Activated CD4-positive, alpha-beta memory T cell treated with anti-CD3 and anti-CD28 coated beads for 36 hours (primary cell): ENCODE results near the gene SART1. TPM values are rescaled to one million over a fixed set of nuclear protein-coding genes. Genes with fewer than 3 reads are reported as not detected.

ENCODE experiments used
- CTCF ChIA-PET: fragments of 350-600 bp; sonication (Branson Sonifier 250); formaldehyde crosslinking; loops from one replicate; lab custom pipeline; 2021; ENCODE audit warnings: antibody characterized with exemption, inconsistent platforms; lab: Charles Lee
- POLR2A ChIA-PET: fragments of 350-600 bp; sonication (Branson Sonifier 250); formaldehyde crosslinking; loops from one replicate; lab custom pipeline; 2021; ENCODE audit warnings: antibody characterized with exemption; lab: Charles Lee
- DNase-seq: peaks from one replicate; pipeline ENCODE4 v3.0.0-alpha.2; 2020
- H3K27ac Mint-ChIP-seq: one replicate; pipeline ENCODE4 v1.8.0; 2021; ENCODE audit warnings: mixed read lengths
- H3K27me3 Mint-ChIP-seq: one replicate; pipeline ENCODE4 v1.8.0; 2021; ENCODE audit warnings: mixed read lengths
- H3K36me3 Mint-ChIP-seq: one replicate; pipeline ENCODE4 v1.8.0; 2021; ENCODE audit warnings: mixed read lengths
- H3K4me1 Mint-ChIP-seq: one replicate; pipeline ENCODE4 v1.8.0; 2021; ENCODE audit warnings: low read depth, mixed read lengths
- H3K4me3 Mint-ChIP-seq: one replicate; pipeline ENCODE4 v1.8.0; 2021; ENCODE audit warnings: mild to moderate bottlenecking, mixed read lengths
- H3K9me3 Mint-ChIP-seq: one replicate; pipeline ENCODE4 v1.8.0; 2021; ENCODE audit warnings: mixed read lengths
- intact Hi-C: fragments of 100-400 bp; cut with micrococcal nuclease; formaldehyde crosslinking; loops from one replicate; pipeline ENCODE4 v1.15.1; 2023
- total RNA-seq, 2 experiments: library from RNA; stranded (reverse); gene quantifications; one replicate each; pipeline ENCODE4 v1.2.3, GENCODE V29; 2021

SART1 gene
- 10 to 100 TPM; 59.1 to 60.5 TPM for total RNA-seq

DNA sequence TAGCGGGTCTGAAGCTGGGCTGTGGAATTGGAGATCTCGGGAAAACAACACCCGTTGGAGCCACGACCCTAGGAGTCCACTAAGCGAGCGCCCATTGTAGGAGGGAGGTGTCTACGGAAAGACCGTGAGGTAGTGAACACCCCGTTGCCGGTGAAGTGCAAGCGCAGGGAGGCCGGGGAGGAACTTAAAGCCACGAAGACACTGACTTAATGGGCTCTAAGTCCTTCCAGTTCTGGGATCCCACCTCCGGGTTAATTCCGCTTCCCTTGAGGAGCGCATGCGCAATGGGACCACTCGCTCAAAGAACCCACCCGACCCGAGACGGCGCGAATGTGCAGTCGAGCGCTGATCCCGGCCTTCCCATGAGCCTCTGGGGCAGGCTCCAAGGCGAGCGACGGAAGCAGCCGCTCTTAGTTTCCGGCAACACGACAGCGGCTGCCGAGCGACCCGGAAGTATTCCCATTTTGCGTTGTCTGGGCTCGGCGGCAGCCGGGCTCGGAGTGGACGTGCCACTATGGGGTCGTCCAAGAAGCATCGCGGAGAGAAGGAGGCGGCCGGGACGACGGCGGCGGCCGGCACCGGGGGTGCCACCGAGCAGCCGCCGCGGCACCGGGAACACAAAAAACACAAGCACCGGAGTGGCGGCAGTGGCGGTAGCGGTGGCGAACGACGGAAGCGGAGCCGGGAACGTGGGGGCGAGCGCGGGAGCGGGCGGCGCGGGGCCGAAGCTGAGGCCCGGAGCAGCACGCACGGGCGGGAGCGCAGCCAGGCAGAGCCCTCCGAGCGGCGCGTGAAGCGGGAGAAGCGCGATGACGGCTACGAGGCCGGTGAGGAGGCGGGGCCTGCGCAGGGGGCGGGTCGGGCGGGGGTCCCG is at the start of gene SART1:
Gene SART1, plus strand, starts transcription at position 468 of the 874 bp plus-strand sequence. Its CDS starts 47 bp downstream, at position 515.
- Mint-ChIP-seq H3K4me3 (peak within 1 kb of the TSS; percentile 95), H3K4me1 (peaks cover 42% of the 10 kb centered on the region), H3K9me3 (no peaks in the 10 kb centered on the region), H3K27ac (peak within 1 kb of the TSS; percentile 94), H3K27me3 (no peaks in the 10 kb centered on the region), H3K36me3 (peaks cover 29% of the 10 kb centered on the region)
- intact Hi-C loops, result loop anchor here (1.0 to 2.0 kb wide), 4 partner anchors 41 to 101 kb away; partner anchors contain the start of genes BANF1, C11orf68, DRAP1 and EIF1AD
- CTCF ChIA-PET, result interaction anchor here (1.3 to 6.7 kb wide), 3 partner anchors 73 to 102 kb away, joined by 4 to 39 read pairs (median 14); partner anchors contain the start of genes FIBP and MUS81
- POLR2A ChIA-PET, result interaction anchor here (0.9 to 2.2 kb wide), 11 partner anchors 10 to 129 kb away, joined by 3 to 21 read pairs (median 3); partner anchors contain the start of genes BANF1, CCDC85B, EIF1AD and FIBP
- DNase-seq, result peak; percentile 98

- DNase-seq, result peak; percentile 28
- H3K4me3 Mint-ChIP-seq, result no peak overlapping the region
- peaks cover 23% of the 10 kb centered on the region for H3K4me1 Mint-ChIP-seq
- intact Hi-C loops, result no loop called here
- no peak overlapping the region for H3K27ac Mint-ChIP-seq
- POLR2A ChIA-PET, result interaction anchor here (0.9 kb wide), 1 partner anchor 49 kb away, joined by 3 read pairs; the partner anchor contains the start of gene SART1
- CTCF ChIA-PET, result interaction anchor here (0.8 kb wide), 1 partner anchor 11 kb away, joined by 3 read pairs; no protein-coding TSS in a partner anchor
- H3K27me3 Mint-ChIP-seq, result peaks cover 7% of the 10 kb centered on the region
- no peaks in the 10 kb centered on the region for H3K9me3 Mint-ChIP-seq
- peaks cover 5% of the 10 kb centered on the region for H3K36me3 Mint-ChIP-seq
Measured at GRCh38 chr11:65912845-65913244, 48.7 kb upstream of the SART1 start.

DNA sequence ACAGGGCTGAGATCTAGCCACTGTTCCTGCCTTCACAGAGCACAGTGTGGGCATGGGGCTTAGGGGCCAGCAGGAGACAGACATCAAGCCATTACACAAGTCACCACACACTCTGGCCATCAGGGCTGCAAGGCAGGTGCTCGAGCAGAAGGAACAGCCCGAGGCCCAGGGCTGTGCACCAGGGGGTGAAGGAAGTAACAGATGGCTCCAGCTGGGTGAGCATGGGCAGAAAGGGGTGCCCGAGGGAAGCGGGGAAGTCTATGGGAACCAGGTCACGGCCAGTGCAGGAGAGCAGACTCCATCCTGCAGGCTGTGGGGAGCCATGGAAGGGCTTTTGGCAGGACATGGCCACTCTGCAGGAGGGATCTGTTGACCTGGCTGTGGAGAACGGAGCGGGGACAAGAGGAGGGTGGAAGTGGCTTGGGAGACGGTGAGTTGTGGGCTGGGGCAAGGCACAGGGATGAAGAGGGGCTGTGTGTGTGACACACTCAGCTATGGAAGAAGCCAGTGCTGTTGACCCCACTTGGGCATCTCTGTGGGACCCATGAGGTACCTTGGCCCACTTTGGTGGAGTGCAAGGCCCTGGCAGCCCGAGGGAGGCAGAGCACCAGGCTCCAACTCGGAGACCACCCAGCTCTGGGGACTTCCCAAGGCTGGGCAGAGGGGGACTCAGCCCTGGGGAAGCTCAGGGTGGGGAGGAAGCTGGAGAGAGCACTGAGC is 46.3 kb upstream of the SART1 start:
- intact Hi-C loops, result loop anchor here (5.0 kb wide), 1 partner anchor 203 kb away; the partner anchor contains the start of gene KAT5
- CTCF ChIA-PET, result interaction anchor here (1.3 to 1.5 kb wide), 2 partner anchors 30 to 31 kb away, joined by 3 read pairs; no protein-coding TSS in a partner anchor
- no peak overlapping the region for H3K27ac Mint-ChIP-seq
- H3K27me3 Mint-ChIP-seq, result no peaks in the 10 kb centered on the region
- POLR2A ChIA-PET, result interaction anchor here (0.7 kb wide), 1 partner anchor 13 kb away, joined by 3 read pairs; no protein-coding TSS in a partner anchor
- peaks cover 7% of the 10 kb centered on the region for H3K36me3 Mint-ChIP-seq
- no peak overlapping the region for H3K4me3 Mint-ChIP-seq
- H3K4me1 Mint-ChIP-seq, result peaks cover 20% of the 10 kb centered on the region
- no peak for DNase-seq
- H3K9me3 Mint-ChIP-seq, result no peaks in the 10 kb centered on the region

DNA sequence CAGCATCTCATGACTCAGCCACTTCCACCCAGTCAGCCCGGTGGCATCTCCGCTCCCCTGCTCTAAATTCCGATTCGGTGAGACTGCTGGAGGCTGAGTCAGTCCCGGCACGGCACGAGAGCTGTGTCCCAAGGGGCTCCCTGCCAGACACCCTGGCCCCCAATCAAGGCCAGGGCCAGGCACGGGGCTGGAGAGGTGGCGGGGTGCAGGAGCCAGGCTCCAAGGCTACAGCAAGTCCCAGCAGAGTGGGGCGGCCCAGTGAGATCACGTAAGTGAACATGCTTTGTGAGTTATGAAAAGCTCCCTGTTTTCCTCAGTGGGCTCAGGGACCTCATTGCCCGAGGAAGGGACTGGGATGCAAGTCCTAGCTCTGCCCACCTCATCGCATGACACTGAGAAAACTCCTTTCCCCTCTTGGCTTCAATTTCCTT is 45.7 kb upstream of the SART1 start:
- POLR2A ChIA-PET, result interaction anchor here (0.7 kb wide), 1 partner anchor 14 kb away, joined by 3 read pairs; no protein-coding TSS in a partner anchor
- intact Hi-C loops, result loop anchor here (5.0 kb wide), 1 partner anchor 204 kb away; the partner anchor contains the start of gene KAT5
- Mint-ChIP-seq H3K27me3 (no peaks in the 10 kb centered on the region), H3K4me3 (no peak overlapping the region), H3K36me3 (peaks cover 7% of the 10 kb centered on the region), H3K4me1 (peaks cover 25% of the 10 kb centered on the region), H3K9me3 (no peaks in the 10 kb centered on the region), H3K27ac (no peak overlapping the region)
- no peak for DNase-seq
- CTCF ChIA-PET, result interaction anchor here (0.6 to 1.5 kb wide), 3 partner anchors 30 to 56 kb away, joined by 3 read pairs; partner anchors contain the start of gene MUS81

- H3K4me3 Mint-ChIP-seq, result peak overlapping the region; percentile 55
- peaks cover 26% of the 10 kb centered on the region for H3K4me1 Mint-ChIP-seq
- no peak for DNase-seq
- H3K9me3 Mint-ChIP-seq, result no peaks in the 10 kb centered on the region
- intact Hi-C loops, result loop anchor here (5.0 kb wide), 1 partner anchor 204 kb away; the partner anchor contains the start of gene KAT5
- ChIA-PET POLR2A (no interaction called here), CTCF (interaction anchor here (0.6 to 1.5 kb wide), 3 partner anchors 31 to 56 kb away, joined by 3 read pairs; partner anchors contain the start of gene MUS81)
- H3K27ac Mint-ChIP-seq, result peak overlapping the region; percentile 45
- H3K36me3 Mint-ChIP-seq, result peaks cover 7% of the 10 kb centered on the region
- no peaks in the 10 kb centered on the region for H3K27me3 Mint-ChIP-seq
Measured at GRCh38 chr11:65916391-65916790, 45.1 kb upstream of the SART1 start.

DNA sequence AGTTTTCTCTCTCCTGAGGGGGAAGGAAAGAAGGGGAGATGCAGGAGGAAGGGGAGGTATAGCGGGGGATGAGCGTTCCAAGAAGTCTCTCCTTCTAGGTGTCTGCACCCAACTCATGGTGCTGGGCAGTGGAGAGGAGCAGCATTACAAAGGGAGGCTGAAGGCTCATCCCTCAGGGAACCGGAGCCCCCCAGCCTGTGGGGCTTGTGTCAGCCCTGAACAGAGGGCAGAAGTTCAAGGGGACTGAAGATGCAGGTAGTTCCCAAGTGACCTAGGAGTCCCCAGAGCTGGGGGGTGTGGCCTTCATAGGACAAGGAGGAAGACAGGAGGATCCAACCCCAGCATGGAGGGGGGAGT is 44.5 kb upstream of the SART1 start:
- H3K4me3 Mint-ChIP-seq, result peak overlapping the region; percentile 55
- DNase-seq, result no peak
- H3K36me3 Mint-ChIP-seq, result peaks cover 8% of the 10 kb centered on the region
- ChIA-PET CTCF (no interaction called here), POLR2A (interaction anchor here (0.7 to 2.1 kb wide), 4 partner anchors 16 to 57 kb away, joined by 3 to 19 read pairs (median 10); partner anchors contain the start of genes CCDC85B, FOSL1 and MUS81)
- H3K9me3 Mint-ChIP-seq, result no peaks in the 10 kb centered on the region
- peak overlapping the region; percentile 28 for H3K27ac Mint-ChIP-seq
- intact Hi-C loops, result loop anchor here (5.0 kb wide), 1 partner anchor 205 kb away; the partner anchor contains the start of gene KAT5
- peaks cover 27% of the 10 kb centered on the region for H3K4me1 Mint-ChIP-seq
- no peaks in the 10 kb centered on the region for H3K27me3 Mint-ChIP-seq

- Mint-ChIP-seq H3K9me3 (no peaks in the 10 kb centered on the region), H3K27me3 (no peaks in the 10 kb centered on the region), H3K4me3 (peak overlapping the region; percentile 83), H3K4me1 (peaks cover 30% of the 10 kb centered on the region), H3K27ac (peak overlapping the region; percentile 84), H3K36me3 (peaks cover 13% of the 10 kb centered on the region)
- ChIA-PET CTCF (interaction anchor here (0.7 to 1.7 kb wide), 6 partner anchors 17 to 70 kb away, joined by 3 to 6 read pairs (median 4); partner anchors contain the start of genes CCDC85B, FOSL1 and MUS81), POLR2A (interaction anchor here (0.6 to 2.1 kb wide), 8 partner anchors 16 to 255 kb away, joined by 3 to 19 read pairs (median 3); partner anchors contain the start of genes CCDC85B, FOSL1, KAT5 and MUS81)
- intact Hi-C loops, result loop anchor here (5.0 kb wide), 1 partner anchor 205 kb away; the partner anchor contains the start of gene KAT5
- no peak for DNase-seq
Measured at GRCh38 chr11:65917434-65918210, 43.9 kb upstream of the SART1 start.

- POLR2A ChIA-PET, result interaction anchor here (0.6 to 2.1 kb wide), 7 partner anchors 17 to 256 kb away, joined by 3 to 19 read pairs (median 3); partner anchors contain the start of genes CCDC85B, FOSL1, KAT5 and RELA
- H3K27me3 Mint-ChIP-seq, result no peaks in the 10 kb centered on the region
Measured at GRCh38 chr11:65918211-65919140, 43.1 kb upstream of the SART1 start, which contains the start of gene C11orf68. TSS of gene C11orf68 (minus strand) at chr11:65919062. CDS start at chr11:65919031, 31 bp downstream.

DNA sequence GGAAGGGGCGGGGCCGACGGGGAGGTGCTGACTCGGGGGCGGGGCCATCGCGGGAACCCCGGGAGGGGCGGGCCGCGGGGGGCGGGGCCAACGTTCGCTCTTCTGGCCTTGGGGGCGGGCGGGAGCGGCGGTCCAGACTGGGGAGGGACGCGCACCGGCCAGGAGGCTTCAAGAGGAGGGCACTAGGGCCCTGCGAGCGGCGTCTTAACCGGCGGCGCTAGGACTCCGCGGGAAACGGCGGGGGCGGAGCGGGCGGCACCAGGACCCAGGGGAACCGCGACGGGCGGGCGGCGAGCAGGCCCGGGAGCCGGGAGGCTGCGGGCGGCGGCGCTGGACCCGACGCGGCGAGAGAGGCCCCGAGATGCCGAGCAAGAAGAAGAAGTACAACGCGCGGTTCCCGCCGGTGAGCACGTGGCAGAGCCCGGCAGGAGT is 42.4 kb upstream of the SART1 start, which contains the start of gene DRAP1:
Gene DRAP1, plus strand, starts transcription at position 286 of the 432 bp plus-strand sequence. Its CDS starts 76 bp downstream, at position 362.
- ChIA-PET CTCF (interaction anchor here (1.4 to 1.7 kb wide), 3 partner anchors 28 to 69 kb away, joined by 3 to 6 read pairs (median 4); partner anchors contain the start of gene CCDC85B), POLR2A (interaction anchor here (1.0 to 2.1 kb wide), 6 partner anchors 18 to 207 kb away, joined by 3 to 19 read pairs (median 4); partner anchors contain the start of genes CCDC85B, FOSL1 and KAT5)
- H3K4me1 Mint-ChIP-seq, result peaks cover 33% of the 10 kb centered on the region
- intact Hi-C loops, result loop anchor here (1.0 to 5.0 kb wide), 7 partner anchors 9 to 207 kb away; partner anchors contain the start of genes CCDC85B, CFL1, FOSL1 and KAT5
- peaks cover 16% of the 10 kb centered on the region for H3K36me3 Mint-ChIP-seq
- no peaks in the 10 kb centered on the region for H3K9me3 Mint-ChIP-seq
- H3K27ac Mint-ChIP-seq, result peak within 1 kb of the TSS; percentile 84
- H3K4me3 Mint-ChIP-seq, result peak within 1 kb of the TSS; percentile 90
- no peaks in the 10 kb centered on the region for H3K27me3 Mint-ChIP-seq
- peak; percentile 99 for DNase-seq

More at GRCh38 chr11:65918211-65919140, 43.1 kb upstream of the SART1 start, which contains the start of gene C11orf68:
- Mint-ChIP-seq H3K27ac (peak within 1 kb of the TSS; percentile 84), H3K9me3 (no peaks in the 10 kb centered on the region), H3K4me1 (peaks cover 33% of the 10 kb centered on the region), H3K36me3 (peaks cover 16% of the 10 kb centered on the region), H3K4me3 (peak within 1 kb of the TSS; percentile 90)
- CTCF ChIA-PET, result interaction anchor here (0.7 to 1.7 kb wide), 6 partner anchors 18 to 69 kb away, joined by 3 to 6 read pairs (median 4); partner anchors contain the start of genes CCDC85B, FOSL1 and MUS81
- intact Hi-C loops, result loop anchor here (1.0 to 5.0 kb wide), 7 partner anchors 10 to 206 kb away; partner anchors contain the start of genes CCDC85B, CFL1, FOSL1 and KAT5
- no peak for DNase-seq
